Liver (tissue), 2 donors: ENCODE measurements around the gene RCAN3.

Experiments
- YY1 ChIP-seq: IDR thresholded peaks from 2 replicates; pipeline ENCODE4 v1.6.1; 2016; ENCODE audit warnings: antibody characterized with exemption, mild to moderate bottlenecking
- TF ChIP-seq, protein P1 (sequence below): fragments of 150-350 bp; IDR thresholded peaks from 2 replicates; pipeline ENCODE4 v1.5.1; 2017; ENCODE audit warnings: improper control_type of control experiment, low read depth, low read length; ENCODE audit not compliant: missing input control
- donor health status: healthy.

- TF ChIP-seq, protein P1, sequence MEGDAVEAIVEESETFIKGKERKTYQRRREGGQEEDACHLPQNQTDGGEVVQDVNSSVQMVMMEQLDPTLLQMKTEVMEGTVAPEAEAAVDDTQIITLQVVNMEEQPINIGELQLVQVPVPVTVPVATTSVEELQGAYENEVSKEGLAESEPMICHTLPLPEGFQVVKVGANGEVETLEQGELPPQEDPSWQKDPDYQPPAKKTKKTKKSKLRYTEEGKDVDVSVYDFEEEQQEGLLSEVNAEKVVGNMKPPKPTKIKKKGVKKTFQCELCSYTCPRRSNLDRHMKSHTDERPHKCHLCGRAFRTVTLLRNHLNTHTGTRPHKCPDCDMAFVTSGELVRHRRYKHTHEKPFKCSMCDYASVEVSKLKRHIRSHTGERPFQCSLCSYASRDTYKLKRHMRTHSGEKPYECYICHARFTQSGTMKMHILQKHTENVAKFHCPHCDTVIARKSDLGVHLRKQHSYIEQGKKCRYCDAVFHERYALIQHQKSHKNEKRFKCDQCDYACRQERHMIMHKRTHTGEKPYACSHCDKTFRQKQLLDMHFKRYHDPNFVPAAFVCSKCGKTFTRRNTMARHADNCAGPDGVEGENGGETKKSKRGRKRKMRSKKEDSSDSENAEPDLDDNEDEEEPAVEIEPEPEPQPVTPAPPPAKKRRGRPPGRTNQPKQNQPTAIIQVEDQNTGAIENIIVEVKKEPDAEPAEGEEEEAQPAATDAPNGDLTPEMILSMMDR: no peak
- TF ChIP-seq YY1: no peak
Observed at GRCh38 chr1:24507405-24507804, 4.8 kb downstream of the RCAN3 start.
